GDM1 (cell line): ENCODE measurements around the gene DYNLRB2.

ENCODE experiments used
- DNase-seq: peaks from one replicate; lab custom pipeline; 2025; lab: John Stamatoyannopoulos, UW

Gene DYNLRB2

DNA sequence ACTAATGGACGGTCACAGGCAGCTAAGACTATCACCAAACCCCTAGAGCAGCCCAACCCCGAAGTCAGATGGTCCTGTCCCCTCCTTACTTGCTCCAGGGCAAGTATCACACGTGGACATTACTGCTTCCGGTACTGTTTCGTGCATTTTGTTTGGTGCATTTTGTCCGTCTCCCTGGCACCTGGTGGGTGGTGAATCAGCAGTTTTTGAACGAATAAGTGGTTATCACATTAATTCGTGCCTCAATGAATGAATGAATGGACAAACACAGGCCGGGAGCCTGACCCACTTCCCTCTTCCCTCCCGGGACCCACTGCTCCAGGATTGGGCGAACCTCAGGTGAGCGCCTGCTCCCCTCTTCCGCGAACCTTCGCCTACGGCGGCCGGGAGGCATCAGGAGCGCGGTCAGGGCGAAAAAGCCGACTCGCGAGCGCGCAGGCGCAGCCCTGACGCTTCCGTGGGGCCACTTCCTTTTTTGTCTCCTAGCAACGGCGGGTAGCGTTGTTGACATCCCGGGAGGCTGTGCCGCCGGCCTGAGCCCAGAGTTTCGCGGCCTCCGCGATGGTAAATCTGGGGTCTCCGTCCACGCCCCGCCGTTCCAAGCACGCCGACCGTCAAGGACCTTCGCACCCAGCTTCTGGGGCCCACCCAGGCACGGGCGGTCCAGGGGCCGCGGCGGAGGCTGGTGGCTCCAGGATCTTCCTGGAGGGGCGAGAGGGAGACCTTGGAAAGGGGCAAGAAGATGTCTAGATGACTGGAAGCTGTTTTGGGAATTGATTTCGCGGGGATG lies at the start of gene DYNLRB2:
DYNLRB2 (plus strand) TSS at position 478 of the 790 bp plus-strand sequence; CDS start at position 562, 84 bp downstream.
- peak; percentile 22 for DNase-seq

DNA sequence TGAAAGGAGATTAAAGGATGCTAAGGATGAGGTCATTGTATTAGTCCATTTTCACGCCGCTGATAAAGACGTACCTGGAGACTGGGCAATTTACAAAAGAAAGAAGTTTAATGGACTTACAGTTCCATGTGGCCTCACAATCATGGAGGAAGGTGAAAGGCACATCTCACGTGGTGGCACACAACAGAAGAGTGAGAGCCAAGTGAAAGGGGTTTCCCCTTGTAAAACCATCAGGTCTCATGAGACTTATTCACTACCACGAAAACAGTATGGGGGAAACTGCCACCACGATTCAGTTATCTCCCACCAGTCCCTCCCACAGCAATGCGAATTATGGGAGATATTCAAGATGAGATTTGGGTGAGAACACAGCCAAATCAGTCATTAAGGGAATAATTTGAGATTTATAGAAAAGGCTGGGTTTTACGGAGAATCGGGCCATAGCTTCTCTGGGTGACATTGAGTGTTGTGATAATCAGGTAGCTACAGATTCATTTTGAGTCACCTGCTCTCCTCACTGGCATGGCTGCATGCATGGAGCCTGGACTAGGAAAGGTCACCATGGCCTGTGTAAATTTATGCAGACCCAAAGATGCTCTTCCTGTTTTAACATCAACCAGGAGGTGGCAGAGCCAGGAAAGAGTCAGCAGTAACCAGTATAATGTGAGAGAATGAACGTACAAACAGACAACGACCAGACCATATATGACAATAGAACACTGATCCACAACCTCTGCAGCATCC lies 40.5 kb upstream of the DYNLRB2 start:
- DNase-seq, result no peak

DNA sequence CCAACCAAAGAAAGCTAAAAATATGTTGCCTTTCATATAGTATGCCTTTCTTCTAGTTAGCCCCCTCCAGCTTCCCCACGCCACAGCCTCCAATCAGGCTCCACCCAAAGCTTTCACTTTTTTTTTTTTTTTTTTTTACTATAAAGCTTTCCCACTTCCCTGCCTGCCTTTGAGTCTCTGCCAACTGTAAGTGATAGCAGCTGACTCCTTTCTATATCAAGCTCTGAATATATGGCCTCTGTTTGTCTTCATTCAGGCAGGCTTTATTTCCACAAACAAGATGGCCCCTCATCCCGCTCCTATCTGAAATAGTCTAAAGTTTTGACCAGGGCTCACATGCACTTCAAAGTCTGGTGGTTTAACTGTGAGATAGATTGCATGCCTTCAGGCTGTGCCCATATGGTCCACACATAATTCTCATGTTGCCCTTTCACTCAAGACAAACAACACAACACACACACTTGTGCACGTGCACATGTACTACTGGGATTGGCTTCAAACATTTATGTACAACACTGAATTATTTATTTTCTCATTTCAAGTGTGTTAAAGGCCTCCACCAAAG lies 39.8 kb upstream of the DYNLRB2 start:
- no peak for DNase-seq

DNA sequence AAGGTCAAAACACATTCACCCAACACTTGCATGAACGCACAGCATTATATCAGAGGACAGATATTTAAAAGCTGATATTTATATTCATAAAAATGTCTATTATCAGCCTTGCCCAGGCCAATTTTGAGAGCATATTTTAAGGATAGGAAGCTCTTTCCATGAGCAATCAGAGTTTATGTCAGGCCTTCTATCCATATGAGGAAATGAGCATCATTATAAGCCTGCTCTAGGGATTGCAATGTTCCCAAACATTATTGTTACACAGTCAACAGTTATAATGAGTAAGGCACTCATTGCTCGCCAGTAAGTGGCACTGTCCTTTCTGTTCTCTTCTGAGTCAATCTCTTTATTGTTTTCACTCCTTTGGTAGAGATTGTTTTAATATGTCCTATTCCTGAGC lies 37.7 kb upstream of the DYNLRB2 start:
- no peak for DNase-seq

DNA sequence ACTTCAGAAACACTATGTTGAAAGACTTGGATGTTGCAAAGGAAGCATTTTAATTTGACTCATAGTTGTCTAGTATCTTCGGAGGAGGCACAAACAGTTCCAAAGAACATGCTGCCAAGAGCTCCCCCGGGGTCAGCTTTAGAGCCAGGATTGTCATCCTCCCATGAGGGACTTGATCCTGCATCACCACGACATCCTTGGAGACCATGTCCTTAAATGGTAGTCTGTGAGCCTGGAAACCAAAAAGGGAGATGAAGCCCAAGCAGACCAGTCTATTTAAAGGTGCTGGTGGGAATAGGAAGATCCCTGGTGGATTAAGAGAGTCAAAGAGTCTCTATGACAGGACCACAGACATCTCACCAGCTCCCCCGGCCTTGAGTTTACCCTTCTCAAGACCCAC lies 33.3 kb upstream of the DYNLRB2 start:
- no peak for DNase-seq

DNA sequence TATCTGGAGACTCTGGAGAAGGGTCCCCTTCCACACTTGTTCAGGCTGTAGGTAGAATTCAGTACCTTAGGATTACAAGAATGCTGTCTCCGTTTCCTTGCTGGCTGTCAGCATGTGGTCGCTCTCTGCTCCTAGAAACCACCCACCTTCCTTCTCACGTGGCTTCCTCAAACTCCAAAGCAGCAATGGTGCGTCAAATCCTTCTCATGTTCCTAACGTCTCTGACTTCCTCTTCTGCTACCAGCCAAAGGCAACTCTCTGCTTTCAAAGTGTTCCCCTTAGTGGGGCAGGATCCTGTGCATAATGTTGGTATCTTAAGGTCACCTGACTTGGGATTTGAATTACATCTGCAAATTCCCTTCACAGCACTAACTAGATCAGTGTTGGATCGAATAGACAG lies 30.9 kb upstream of the DYNLRB2 start:
- no peak for DNase-seq

DNA sequence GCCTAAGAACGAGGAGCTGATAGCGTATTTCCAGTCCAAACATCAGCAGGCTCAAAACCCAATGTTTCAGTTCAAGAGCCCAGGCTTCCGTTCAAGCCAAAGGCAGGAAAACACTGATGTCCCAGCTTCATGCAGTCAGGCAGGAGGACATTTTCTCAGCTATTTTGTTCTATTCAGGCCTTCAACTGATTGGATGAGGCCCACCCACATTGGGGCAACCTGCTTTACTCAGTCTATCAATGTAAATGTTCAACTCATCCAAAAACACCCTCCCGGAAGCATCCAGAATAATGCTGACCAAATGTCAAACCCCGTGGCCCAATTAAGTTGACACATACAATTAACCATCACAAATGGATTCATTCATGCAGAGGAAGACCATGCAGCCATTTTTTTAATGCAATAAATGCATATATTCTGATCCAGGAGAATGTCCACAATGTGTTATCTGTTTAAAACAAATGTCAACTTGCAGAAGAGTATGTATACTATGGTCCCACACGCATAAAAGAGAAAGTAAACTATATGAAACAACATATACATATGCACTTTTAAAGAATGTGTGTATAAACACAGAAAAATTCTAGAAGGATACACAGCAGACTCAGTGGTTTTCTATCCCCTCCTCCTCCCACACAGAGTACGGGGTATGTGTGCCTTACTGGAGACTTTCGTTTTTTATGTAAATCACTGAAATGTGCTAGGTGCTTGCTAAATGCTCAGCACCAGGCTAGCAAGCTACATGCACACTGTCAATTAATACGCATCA lies 28.8 kb upstream of the DYNLRB2 start:
- DNase-seq, result no peak

DNA sequence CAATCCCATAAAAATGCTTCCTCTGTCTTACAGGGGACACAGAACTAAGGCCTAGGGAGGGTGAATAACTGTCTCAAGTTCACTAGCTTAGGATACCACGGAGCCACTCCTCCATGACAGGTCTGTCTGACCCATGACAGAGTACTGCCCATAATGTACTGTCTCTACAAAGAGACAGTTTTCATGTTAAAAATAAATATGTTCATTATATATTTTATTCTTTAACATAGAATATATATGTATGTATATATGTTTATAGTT lies 28.3 kb upstream of the DYNLRB2 start:
- no peak for DNase-seq

DNA sequence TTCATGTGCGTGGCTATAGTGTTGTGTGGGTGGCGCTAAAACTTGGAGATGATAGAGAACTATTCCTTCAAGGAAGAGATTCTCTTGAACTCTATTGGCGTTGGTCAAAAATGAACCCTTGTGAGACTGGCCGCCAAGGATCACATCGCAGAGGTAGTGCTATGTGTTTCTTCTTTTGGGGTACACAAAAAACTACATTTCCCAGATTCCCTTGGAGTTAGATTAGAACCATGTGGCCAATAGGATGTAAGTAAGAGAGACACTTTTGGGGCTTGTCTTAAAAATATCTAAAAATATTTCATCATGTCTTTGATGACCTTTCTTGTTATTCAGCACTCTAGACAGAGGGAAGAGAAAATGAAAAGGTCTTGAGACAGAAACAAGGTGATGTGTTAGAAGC lies 25.4 kb upstream of the DYNLRB2 start:
- DNase-seq, result no peak

DNA sequence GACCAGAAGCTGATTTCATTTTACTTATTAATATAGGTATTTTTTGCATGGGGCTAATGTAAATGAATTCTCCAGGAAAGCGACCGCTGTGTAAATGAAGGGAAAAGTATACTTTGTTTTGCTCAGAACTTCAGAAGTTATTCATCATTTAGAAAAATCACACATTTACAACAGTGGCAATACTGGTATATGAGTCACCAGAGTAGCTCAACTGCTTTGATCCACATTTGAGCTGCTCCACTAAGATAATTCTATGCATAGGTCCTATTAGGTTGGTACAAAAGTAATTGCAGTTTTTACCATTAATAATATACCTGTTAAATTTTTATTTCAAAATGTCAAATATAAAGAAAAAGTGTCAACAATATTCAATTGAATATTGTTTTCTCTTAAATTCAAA lies 22.9 kb upstream of the DYNLRB2 start:
- DNase-seq, result no peak

DNA sequence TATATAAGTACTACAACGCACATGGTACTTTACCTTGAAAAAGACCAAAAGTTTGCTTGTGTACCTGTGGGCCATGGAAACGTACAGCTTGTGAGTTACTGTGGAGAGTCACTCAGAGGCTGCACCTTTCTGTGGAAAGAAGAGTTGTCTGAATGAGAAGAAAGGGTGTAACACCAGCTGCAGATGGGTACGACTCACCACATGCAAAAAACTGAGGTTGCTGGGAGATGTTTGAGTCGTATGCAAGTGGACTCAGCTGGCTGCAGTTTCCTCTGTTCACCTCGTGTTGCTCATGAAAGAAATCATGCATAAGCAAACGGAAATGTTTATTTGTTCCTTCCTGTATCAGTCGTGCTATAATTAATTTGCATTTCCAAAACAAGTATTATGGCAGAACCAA lies 22.4 kb upstream of the DYNLRB2 start:
- no peak for DNase-seq

DNA sequence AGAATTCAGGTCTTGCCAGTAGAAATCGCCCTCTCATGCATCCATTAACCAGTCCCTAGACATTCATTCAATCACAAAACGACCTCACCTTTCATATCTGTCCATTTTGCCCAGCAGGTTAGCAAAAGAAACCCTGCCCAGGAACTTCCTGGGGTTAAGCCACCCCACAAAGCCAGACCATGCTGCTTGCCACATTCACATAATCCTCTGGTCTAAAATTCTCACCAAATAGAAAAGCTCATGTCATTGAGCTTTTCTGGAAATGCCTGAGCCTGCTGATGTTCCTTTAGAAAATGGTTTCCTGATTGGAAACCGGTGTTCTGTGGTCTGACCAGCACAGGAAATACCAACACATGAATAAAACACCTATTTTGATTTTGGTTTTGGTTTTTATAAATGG lies 21.6 kb upstream of the DYNLRB2 start:
- no peak for DNase-seq

DNA sequence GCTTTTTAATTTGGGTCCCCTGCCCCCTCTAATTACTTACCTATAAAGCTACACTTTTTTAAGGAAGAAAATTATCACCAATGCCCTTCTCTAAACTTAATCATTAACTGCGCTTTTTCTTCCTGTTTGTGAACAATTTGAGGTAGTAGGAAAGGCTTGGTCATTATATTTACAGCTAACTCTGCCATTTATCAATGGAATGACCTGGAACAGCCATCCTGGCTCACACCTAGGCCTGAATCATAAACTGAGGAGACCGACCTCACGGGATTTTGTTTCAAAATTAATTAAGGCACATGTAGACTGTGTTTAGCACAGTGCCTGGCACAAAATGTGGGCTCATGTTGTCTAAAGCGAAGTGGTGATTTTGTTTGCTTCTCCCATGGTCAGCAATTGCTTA lies 15.4 kb upstream of the DYNLRB2 start:
- DNase-seq, result no peak

DNA sequence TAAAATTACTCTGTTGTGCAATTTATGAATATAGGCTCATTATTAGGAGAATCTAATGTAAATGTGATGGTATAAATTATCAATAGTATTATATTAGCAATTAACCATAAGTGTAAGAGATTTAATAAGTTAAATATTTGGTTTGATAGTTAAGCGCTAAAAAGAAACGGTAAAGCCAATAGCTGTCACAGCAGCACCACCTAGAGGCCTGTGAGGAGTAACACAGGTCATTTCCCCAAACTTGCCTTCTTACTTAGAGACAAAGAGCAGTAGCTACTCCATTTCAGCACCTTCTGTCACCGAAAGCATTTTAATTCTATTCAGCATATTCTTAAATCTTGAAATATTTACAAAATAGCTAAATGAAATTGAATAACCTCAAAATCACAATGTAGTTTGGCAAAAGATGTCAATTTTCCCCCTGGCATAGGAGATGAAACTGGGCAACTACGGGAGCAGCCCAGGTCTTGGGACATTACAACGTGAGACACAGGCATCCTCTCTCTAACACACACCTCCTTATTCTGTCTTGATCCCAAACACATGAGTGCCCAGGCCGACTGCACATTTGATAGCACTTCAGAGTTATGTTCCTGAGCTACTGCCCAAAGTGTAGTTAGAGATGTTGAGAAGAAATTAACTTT lies 14.3 kb upstream of the DYNLRB2 start:
- DNase-seq, result peak; percentile 2

DNA sequence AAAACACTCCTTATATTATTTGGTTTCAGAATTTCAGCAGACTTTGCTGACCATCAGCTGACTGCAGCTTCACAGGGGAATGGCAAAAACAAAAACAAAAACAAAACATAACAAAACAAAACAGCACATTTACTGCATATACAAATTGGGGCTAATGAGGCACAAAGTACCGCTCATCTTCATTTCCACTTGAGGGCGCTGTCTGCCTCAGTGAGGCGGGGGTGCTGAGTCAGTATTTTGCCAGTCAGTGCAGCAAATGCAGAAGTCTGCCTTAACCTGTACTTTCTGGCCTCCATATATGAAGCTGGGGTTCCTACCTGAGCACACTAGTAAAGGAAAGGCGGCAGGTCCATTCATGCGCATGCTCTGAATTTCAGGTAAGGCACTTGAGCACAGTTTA lies 13.5 kb upstream of the DYNLRB2 start:
- DNase-seq, result peak; percentile 7

DNA sequence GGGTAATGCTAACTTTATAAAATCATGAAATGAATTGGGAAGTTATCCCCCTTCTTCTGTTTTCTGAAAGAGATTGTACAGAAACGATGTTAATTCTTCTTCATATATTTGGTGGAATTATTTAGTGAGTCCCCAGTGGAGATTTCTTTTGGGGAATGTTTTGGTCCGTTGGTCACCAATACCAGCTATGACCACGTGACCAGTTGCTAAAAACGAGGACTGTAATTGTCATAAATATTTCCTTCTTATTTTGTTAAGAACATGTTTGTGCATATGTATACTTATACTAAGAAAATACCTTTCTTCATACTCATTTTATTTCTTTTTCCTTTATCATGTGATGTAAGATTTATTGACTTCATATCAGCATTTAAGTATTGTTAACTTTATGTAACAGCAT lies 10.3 kb upstream of the DYNLRB2 start:
- no peak for DNase-seq

DNA sequence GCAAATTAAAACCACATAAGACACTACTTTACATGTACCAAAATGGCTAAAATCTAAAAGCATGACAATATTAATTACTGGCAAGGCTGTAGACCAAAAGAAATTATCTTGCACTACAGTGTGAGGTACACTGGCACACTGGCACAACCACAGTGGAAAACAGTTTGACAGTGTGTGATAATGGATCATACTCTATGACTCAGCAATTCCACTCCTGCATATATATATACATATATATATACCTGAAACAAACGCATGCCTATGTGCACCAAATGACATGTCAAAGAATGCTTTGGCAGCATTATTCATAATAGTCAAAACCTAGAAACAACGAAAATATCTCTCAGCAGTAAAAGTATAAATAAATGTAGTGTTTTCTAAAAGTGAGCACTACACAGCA lies 4.6 kb upstream of the DYNLRB2 start:
- no peak for DNase-seq

DNA sequence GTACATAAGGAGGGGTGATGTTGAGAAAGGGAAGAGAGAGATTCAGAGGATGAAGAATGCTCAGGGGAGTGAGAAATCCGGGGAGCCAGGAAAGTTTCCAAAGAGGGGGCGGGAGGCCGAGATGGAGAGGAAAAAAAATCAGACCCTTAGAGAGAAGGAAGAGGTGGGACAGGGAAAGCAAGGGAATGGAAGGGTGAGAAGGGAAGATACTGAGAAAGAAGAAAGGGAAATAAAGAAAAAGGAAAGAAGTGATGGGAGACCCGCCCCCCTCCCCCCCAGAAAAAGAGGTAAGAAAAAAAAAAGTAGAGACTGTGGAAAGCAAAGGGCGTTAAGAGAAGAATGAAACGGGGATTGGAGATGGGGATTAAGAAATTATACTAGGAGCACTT lies 507 bp downstream of the DYNLRB2 start:
- no peak for DNase-seq

DNA sequence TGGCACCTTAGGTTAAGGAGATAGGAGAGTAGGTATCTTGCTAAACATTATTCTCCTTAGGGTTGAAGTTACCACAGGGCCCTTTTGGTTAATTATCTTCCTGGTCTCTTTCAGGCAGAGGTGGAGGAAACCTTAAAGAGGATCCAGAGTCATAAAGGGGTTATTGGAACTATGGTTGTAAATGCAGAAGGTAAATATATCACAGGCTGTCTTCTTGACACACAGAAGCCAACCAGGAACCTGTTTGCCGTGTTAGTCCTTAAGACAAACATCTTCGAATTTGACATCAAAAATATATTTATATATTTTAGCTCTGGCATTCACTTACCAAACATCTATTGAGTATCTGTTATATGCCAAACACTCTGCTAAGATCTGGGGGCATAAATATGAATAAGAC lies 2.4 kb downstream of the DYNLRB2 start:
- no peak for DNase-seq

DNA sequence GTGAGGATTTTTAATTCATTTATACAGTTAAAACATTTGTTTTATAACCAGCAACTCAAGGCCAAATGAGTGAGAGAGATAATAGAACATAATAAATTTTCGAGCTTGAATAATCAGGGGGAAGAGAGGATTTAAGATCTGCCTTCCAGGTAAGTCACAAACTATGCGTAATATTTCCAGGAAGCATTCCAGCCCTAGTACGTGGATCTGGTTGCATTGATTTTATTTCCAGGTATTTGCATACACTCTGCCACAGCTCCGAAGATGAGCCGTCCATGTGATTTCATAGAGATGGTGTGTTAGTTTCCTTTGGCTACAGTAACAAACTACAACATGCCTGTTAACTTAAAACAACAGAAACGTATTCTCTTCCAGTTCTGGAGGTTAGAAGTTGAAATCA lies 3.5 kb downstream of the DYNLRB2 start:
- DNase-seq, result no peak

DNA sequence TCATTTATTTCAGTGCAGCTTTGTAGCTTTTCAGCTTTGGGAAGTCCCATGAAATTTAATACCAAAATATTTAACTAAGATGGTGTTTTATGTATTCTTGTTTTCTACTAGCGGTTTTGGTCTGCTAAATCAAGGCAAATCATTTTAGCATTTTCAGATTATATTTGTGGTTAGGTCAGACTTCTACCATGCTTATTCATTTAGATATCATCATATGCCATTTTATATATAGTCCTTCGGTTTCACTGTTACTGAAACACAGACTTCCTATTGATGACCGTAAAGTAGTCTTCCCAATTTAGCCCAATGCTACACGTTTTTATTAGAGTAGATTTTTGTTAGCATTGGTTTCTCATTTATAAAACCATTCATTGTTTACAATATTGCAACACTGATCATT lies 5.5 kb downstream of the DYNLRB2 start:
- DNase-seq, result no peak

DNA sequence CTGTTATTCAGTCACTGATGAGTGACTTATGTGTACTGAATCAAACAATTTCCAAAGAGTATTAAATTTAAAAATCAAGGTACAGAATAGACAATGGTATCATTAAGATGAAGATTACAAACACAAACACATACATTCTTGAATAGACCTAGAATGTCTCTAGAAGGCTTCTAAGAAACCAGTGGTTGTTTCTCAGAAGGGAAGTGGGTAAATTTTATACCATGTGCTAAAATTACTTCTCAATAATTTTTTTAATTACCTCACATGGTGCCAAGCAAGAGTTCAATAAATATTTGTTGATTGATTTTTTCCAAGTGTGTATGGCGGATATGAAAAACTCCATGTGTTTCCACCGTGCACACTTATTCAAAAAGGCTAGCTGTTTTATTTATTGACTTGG lies 6.4 kb downstream of the DYNLRB2 start:
- DNase-seq, result no peak
